Fibroblast of the aortic adventitia (primary cell): Measurements from ENCODE around the gene FGD2. TPM values are rescaled to one million over a fixed set of nuclear protein-coding genes. Genes with fewer than 3 reads are reported as not detected.
A peak's percentile ranks its signal among the peaks of the same experiment; 100 is the strongest.

Experiments used
- DNase-seq: peaks from one replicate; pipeline ENCODE4 v3.0.0-alpha.2; 2010; ENCODE audit warnings: low read depth
- H3K4me3 ChIP-seq: 2 replicates; pipeline ENCODE4 v1.5.1; 2011; ENCODE audit warnings: low read depth, mild to moderate bottlenecking, control low read depth, low read length, moderate library complexity
- total RNA-seq: library from RNA; depleted of rRNA; stranded (reverse); fragments of >200 nt; gene quantifications from 2 replicates; pipeline ENCODE4 v1.2.3, GENCODE V29; 2012; ENCODE audit warnings: low replicate concordance
- TF ChIP-seq, protein P1 (sequence below): IDR thresholded peaks from 2 replicates; pipeline ENCODE4 v1.5.1; 2011; ENCODE audit warnings: mild to moderate bottlenecking, low read length, control low read depth, inconsistent platforms; ENCODE audit not compliant: insufficient read depth

FGD2 gene
- total RNA-seq, 1 donor: not detected

DNA sequence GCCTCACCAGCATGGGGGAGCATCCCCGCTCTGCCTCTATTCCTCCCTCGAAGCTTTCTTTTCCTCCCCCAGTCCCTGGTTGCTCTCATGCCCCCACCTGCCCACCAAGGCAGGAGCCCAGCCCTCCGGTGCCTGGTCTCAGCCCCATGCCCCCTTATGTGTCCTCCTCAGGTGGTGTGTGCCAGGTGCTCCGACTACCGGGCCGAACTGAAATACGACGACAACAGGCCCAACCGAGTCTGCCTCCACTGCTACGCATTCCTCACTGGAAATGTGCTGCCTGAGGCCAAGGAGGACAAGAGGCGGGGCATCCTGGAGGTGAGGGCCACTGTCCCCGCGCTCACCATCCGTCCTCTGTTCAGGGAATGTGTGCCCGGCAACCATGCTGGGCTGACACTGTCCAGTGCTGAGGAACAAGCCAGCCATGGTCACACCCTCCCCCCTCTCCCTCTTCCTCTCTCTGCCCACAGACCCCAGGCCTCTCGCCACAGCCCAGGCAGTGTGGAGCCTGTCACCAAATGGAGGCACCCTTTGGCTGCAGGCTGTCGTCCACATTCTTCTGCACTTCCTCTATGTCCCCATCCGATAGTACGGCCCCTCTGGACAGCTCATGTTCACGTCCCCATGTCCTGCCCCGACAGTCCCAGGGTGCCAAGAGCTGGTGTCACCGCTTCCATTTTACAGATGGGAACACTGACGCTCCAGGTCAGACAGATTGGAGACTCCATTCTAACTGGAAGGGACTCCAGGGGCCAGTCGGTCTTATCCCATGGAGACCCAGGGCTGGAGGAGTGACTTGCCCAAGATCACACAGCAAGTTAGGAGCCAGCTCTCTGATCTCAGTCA, 20.4 kb downstream of the FGD2 start:
- TF ChIP-seq, protein P1, sequence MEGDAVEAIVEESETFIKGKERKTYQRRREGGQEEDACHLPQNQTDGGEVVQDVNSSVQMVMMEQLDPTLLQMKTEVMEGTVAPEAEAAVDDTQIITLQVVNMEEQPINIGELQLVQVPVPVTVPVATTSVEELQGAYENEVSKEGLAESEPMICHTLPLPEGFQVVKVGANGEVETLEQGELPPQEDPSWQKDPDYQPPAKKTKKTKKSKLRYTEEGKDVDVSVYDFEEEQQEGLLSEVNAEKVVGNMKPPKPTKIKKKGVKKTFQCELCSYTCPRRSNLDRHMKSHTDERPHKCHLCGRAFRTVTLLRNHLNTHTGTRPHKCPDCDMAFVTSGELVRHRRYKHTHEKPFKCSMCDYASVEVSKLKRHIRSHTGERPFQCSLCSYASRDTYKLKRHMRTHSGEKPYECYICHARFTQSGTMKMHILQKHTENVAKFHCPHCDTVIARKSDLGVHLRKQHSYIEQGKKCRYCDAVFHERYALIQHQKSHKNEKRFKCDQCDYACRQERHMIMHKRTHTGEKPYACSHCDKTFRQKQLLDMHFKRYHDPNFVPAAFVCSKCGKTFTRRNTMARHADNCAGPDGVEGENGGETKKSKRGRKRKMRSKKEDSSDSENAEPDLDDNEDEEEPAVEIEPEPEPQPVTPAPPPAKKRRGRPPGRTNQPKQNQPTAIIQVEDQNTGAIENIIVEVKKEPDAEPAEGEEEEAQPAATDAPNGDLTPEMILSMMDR: no peak
- DNase-seq: no peak

DNA sequence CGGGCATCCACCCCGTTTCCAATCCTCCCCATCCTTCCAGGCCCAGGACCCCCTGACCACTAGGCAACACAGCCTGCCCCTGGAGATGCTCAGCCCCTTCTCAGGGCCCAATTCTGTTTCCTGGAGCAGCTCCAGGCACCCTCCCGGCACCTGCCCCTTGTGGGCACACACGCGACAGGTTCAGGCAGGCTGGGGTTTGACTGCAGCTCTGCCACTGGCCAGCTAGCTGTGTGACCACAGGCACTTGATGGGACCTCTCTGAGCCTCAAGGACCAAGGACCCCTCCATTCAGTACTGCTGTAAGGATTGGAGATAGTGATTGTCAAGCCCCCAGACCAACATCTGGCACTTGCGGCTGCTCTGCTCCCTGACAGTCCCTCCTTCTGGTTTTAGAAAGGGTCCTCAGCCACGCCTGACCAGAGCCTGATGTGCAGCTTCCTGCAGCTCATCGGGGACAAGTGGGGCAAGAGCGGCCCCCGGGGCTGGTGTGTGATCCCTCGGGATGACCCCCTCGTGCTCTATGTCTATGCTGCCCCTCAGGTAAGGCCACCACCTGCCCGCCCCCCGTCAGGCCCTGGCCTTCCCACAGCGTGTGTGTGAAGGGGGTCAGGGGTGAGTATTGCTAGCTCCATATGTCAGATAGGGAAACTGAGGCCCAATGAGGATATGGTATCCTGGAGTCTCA, 21.7 kb downstream of the FGD2 start:
- H3K4me3 ChIP-seq: no peak overlapping the region
- no peak for DNase-seq
- TF ChIP-seq, protein P1: no peak

More for the DNA sequence above, 20.4 kb downstream of the FGD2 start:
- no peak overlapping the region for H3K4me3 ChIP-seq

DNA sequence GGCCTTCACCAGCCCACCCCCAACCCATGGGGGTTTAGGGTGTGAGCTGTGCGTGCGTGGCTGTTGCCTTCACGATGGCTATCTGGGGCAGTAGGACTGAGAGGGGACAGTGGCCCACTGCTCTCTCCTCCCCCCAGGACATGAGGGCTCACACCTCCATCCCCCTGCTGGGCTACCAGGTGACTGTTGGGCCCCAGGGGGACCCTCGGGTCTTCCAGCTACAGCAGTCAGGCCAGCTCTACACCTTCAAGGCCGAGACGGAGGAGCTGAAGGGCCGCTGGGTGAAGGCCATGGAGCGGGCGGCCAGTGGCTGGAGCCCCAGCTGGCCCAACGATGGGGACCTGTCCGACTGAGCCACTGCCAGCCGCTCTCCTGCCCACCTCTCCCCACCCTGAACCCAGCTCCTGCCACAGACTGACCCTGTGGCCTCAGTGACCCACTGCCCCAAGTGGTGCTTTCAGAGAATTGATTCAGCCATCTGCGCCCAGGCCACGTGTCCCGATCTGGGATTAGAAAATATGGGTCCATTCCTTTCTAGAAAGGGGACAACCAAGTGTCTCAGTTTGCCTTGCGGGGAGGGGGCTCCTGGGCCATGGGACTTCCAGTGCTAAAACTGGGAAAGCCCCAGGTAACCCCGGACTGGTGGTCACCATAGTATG, 22.5 kb downstream of the FGD2 start:
- TF ChIP-seq, protein P1: no peak
- no peak overlapping the region for H3K4me3 ChIP-seq
- DNase-seq: no peak

DNA sequence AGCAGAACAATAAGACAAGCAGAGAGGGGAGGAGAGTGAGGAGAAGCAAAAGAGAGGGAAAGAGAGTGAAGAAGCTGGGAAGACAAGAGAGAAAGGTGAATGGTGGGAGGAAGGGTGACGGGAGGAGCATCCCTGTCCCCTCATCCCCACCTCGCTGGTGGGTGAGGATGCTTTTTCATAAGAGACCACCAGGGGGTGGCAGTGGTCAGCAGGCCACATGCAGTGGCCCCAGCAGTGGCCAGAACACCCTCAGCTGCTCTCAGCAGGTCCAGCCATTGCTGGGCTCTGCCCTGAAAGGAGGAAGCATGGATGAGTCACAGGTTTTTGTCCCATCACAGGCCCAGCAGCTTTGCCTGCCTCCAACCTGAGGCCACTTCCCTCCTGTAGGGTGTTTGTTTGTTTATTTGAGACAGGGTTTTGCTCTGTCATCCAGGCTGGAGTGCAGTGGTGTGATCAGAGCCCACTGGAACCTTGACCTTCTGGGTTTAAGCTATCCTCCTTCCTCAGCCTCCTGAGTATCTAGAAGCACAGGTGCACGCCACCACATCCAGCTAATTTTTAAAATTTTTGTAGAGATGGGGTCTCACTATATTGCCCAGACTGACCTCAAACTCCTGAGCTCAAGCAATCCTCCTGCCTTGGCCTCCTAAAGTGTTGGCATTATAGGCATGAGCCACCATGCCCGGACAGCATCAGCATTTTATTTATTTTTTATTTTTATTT, 24.0 kb downstream of the FGD2 start:
- DNase-seq: peak; percentile 88
- TF ChIP-seq, protein P1: peak; percentile 83
- no peak overlapping the region for H3K4me3 ChIP-seq

DNA sequence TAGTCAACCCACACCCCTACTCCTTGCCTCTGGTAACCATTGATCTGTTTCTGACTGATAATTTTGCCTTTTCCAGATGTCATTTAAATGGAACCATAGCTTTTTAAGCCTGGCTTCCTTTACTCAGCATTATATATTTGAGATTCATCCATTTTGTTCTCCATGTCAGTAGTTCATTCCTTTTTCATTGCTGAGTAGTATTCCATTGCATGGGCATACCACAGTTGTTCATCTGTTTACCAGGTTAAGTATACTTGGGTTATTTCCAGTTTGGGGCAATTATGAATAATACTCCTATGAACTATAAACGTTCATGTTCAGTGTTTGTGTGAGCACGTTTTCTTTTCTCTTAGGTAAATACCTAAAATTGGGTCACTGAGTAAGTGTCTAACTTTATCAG, 25.1 kb downstream of the FGD2 start:
- TF ChIP-seq, protein P1: no peak
- H3K4me3 ChIP-seq: no peak overlapping the region
- no peak for DNase-seq

DNA sequence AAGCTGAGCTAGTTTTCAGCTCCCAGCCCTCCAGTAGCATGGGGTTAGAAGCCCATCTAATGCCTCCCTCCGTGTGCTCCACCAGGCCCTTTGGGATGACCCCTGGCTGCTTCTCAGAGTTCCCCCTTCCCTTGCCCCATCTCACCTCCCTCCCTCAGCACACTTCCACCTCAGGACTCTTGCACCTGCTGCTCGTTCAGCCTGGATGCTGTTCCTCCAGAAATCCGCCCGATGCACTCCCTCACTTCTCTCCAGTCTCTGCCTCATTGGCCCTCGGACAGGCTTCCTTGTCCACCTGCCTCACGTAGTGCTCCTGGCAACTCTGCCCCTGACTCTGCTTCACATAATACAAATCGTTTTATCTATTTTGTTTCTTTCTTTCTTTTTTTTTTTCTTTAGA, 26.8 kb downstream of the FGD2 start:
- DNase-seq: no peak
- H3K4me3 ChIP-seq: no peak overlapping the region

More for the DNA sequence above, 26.8 kb downstream of the FGD2 start:
- TF ChIP-seq, protein P1: no peak
